GM18520 (cell line): ENCODE results near the gene APOL1.
"Not testable (repeated sequence)": the region's sequence is repeated elsewhere in the genome, so short reads cannot be mapped to it uniquely, and the experiment has no call there.

ENCODE experiments used
- ATAC-seq: cut with Tn5 transposase; IDR thresholded peaks from one replicate; pipeline ENCODE4 v1.9.1; 2021; ENCODE audit not compliant: unreplicated experiment

APOL1 gene

GRCh38 chr22:36252754-36253522 is at the start of gene APOL1:
Gene APOL1 (plus strand): TSS chr22:36253133. CDS start chr22:36254956, 1,823 bp downstream.
- ATAC-seq = no peak

- not testable (repeated sequence) for ATAC-seq
Measured at GRCh38 chr22:36203441-36203840, 49.5 kb upstream of the APOL1 start.

- no peak for ATAC-seq
Measured at GRCh38 chr22:36204001-36204631, 48.8 kb upstream of the APOL1 start.

GRCh38 chr22:36204632-36205015 is 48.3 kb upstream of the APOL1 start:
- no peak for ATAC-seq

- ATAC-seq = not testable (repeated sequence)
Measured at GRCh38 chr22:36205573-36205972, 47.4 kb upstream of the APOL1 start.

- ATAC-seq = no peak
Measured at GRCh38 chr22:36206255-36206654, 46.7 kb upstream of the APOL1 start.

GRCh38 chr22:36208162-36208765 is 44.7 kb upstream of the APOL1 start:
- ATAC-seq = no peak

GRCh38 chr22:36208914-36209313 is 44.0 kb upstream of the APOL1 start:
- no peak for ATAC-seq

- not testable (repeated sequence) for ATAC-seq
Measured at GRCh38 chr22:36209488-36209908, 43.4 kb upstream of the APOL1 start.

GRCh38 chr22:36210224-36210623 is 42.7 kb upstream of the APOL1 start:
- ATAC-seq = no peak

- no peak for ATAC-seq
Measured at GRCh38 chr22:36211237-36211861, 41.6 kb upstream of the APOL1 start.

- no peak for ATAC-seq
Measured at GRCh38 chr22:36212901-36213300, 40.0 kb upstream of the APOL1 start.

GRCh38 chr22:36213586-36213985 is 39.3 kb upstream of the APOL1 start:
- no peak for ATAC-seq

- ATAC-seq = no peak
Measured at GRCh38 chr22:36215981-36216380, 37.0 kb upstream of the APOL1 start.

- ATAC-seq = no peak
Measured at GRCh38 chr22:36218648-36219193, 34.2 kb upstream of the APOL1 start.

- no peak for ATAC-seq
Measured at GRCh38 chr22:36220451-36220921, 32.4 kb upstream of the APOL1 start.

- ATAC-seq = no peak
Measured at GRCh38 chr22:36221799-36222751, 30.9 kb upstream of the APOL1 start.

- no peak for ATAC-seq
Measured at GRCh38 chr22:36222887-36223450, 30.0 kb upstream of the APOL1 start.

GRCh38 chr22:36223504-36223903 is 29.4 kb upstream of the APOL1 start:
- ATAC-seq = no peak

- no peak for ATAC-seq
Measured at GRCh38 chr22:36224245-36224644, 28.7 kb upstream of the APOL1 start.
